DMS53 treated with DMSO at 0.1 percent for 48 hours (cell line): Measurements from ENCODE around the gene TMEM127.
"Not testable (repeated sequence)": the region's sequence is repeated elsewhere in the genome, so short reads cannot be mapped to it uniquely, and the experiment has no call there.

Experiments
- DNase-seq: peaks from one replicate; lab custom pipeline; 2025; ENCODE audit not compliant: unreplicated experiment; lab: John Stamatoyannopoulos, UW

Gene TMEM127, protein sequence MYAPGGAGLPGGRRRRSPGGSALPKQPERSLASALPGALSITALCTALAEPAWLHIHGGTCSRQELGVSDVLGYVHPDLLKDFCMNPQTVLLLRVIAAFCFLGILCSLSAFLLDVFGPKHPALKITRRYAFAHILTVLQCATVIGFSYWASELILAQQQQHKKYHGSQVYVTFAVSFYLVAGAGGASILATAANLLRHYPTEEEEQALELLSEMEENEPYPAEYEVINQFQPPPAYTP

GRCh38 chr2:96265840-96266679 lies at the start of gene TMEM127, which contains the start of gene CIAO1:
Gene TMEM127 (minus strand): TSS chr2:96265997. CDS start chr2:96265381, 616 bp downstream.
Gene CIAO1 (plus strand): TSS chr2:96266225. CDS start chr2:96266351, 126 bp downstream.
- DNase-seq, result peak; percentile 99

DNA sequence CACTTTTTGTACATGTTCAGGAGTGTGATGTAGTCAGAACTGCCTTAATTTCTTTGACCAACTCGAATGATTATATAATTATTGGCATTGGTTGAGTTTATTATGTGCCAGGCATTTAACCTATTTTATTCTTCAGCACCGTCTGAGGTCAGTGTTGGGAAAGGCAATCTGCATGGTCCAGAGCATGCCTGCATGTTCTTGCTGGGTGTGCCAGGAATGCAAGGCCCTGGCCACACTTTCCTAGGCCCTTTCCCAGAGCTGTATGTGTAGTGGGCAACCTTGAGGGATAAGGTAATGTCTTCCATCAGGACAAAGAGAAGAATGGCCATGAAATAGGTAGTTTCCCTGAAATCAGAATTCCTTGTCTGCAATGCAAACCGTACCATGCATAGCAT lies 49.2 kb upstream of the TMEM127 start:
- no peak for DNase-seq

- no peak for DNase-seq
These were observed 42.5 kb upstream of the TMEM127 start for GRCh38 chr2:96308248-96308647.

- no peak for DNase-seq
These were observed 40.6 kb upstream of the TMEM127 start for GRCh38 chr2:96306370-96306769.

DNA sequence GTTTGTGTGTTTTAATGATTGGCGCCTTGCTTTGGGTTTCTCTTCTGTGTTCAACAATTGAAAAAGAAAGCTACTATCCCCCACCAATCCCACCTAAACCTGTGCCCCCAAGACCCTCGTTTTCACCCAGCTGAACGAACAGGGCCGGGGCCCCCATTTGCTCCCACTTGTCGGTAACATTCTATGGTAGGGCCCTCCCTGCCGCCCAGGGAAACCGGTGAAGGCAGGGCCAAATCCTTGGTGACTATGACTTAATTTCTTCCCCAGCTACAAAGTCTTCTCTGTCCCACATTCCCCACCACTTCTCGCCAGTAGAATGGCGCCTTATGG lies 40.1 kb upstream of the TMEM127 start:
- DNase-seq, result no peak

DNA sequence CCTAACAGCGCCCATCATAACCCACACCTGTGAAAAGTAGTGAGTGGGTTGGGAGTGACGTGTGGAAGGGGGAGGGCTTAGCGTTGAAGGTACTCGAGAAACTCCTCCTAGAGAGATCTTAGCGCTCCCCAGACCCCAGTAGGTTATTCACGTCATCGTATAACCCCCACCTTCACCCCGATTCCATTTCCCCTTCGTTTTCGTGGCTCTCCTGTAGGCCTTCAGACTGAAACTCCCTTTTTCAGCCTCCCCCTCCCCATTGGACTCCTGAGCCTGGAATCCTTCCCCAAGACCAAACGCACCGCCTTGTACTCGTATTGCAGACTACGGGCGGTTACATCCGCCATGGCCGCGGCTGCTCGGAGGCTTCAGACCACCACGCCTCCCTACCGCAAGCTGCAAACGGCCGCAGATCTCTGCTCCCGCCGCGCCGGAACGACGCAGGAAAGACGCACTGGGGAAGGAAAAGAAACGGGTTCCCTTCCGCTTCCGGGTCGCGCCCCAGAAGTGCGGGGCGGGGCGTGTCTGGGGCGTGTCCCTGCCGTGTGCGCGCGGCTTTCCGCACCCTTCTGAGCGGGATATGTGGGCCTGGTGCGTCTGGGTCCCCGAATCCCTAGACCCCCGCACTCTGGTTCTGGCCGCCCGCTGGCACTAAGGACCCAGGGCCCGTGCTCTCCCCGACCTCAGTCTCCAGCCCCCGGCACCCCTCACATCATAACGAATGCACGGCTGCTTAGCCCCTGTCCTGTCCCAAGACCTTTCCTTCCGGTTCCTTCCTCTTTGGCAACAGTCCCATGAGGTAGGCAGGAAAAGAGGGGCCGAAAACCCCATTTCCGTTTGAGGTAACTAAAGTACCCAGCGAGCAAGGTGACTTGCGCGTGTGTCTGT lies 39.5 kb upstream of the TMEM127 start, which contains the start of gene SNRNP200:
SNRNP200 (minus strand) TSS at position 456 of the 888 bp plus-strand sequence; CDS start at position 347, 109 bp downstream.
- peak; percentile 88 for DNase-seq

DNA sequence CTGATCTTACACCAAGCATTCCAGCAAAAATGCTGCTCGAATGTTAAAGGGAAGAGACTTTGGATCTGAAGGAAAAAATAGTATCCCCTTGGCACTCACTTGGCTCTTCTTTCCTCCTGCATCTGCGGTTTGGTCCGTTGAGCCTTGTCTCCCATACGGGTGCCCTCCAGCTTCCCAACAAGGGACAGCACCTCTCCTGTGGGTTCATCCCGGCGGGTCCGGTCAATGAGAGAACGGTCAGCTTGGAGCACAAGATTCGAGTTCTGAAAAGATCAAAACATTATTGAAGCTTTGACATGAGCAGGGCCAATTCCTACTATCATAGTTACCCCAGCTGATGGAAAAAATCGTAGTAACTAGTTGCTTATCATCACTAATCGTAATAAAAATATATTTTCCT lies 38.8 kb upstream of the TMEM127 start:
- DNase-seq, result no peak

DNA sequence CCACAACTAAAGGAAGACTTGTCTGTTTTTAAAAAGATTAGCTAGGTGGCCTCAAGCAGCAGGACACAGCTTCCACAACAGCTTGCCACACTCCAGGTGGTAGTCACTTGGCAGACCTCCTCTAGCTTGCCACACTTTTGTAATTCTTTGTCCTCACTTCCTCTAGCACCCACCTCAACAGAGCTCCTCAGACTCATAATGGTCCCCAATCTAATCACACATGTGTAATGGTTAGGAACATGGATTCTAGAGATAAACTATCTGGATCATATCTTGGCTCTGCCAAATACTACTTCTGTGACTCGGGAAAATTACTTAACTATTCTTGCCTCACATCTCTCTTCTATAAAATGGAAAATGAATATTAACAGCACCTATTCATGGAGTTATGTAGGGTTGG lies 36.1 kb upstream of the TMEM127 start:
- no peak for DNase-seq

- DNase-seq, result no peak
These were observed 31.1 kb upstream of the TMEM127 start for GRCh38 chr2:96296925-96297324.

GRCh38 chr2:96294271-96294670 lies 28.5 kb upstream of the TMEM127 start:
- DNase-seq, result not testable (repeated sequence)

- no peak for DNase-seq
These were observed 26.0 kb upstream of the TMEM127 start for GRCh38 chr2:96291751-96292150.

- no peak for DNase-seq
These were observed 21.6 kb upstream of the TMEM127 start for GRCh38 chr2:96287273-96287856.

DNA sequence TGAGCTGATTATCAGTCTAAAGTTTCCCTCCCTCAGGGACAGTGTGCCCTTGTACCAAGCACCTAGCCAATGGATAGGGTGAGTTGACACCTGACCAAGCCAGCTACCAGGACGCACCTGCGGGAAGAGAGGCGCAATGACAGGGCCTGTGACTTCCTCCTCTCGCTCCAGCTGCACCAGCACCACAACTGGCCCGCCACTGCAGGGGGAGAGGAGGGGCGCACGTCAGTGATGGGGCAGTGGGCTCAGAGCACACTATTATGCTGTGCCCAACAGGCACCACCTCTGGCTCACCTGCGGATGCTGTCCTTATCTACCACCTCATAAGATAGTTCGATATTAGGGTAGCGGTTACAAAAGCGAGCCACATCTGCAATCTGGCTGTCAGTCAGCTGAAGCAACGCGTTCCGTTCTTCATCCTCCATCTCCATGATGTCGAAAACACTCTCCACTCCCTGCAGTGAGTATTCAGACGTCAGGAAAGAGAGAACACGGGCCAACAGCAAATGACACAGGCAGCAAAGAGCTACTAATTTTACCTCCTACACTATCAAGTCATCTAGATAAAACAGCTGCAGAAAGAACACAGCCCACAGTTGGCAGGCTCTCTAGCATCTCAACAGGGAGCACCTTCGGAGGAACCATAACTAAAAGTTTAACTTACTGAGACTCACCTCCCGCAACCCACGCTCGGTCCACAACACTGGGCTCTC lies 11.1 kb upstream of the TMEM127 start:
- no peak for DNase-seq

DNA sequence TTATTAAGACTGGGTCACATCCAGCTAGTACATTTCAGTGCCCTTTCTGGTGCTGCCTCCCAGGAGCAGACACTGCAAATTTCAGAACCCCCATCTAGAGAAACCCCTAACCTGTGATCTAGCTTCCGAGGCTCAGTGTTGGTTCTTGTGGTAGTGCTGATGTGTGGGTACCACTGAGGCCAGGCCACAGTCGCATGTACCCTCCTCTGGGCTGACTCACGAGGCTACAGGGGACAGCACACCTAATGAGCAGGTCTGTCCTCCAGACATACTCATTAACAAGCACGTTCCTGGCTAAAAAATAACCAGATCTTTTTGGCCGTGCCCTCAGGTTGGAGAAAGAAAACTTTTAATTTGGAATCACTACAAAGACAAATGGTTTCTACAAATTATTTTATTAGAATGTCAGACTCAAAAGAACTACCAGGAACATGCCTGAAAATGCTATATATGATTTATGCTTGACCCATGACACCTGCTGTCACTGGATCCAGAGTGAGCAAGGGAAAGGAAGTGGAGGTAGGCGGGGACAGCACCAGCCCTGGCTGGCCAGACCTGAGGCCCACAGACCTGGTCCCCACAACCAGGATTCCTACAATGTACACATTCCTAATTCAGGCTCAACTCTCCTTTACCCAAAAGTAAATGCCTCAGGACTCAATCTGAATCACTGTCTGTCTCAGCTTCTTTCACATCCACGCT lies 8.7 kb upstream of the TMEM127 start:
- DNase-seq, result no peak

GRCh38 chr2:96273763-96274162 lies 8.0 kb upstream of the TMEM127 start:
- no peak for DNase-seq

GRCh38 chr2:96271995-96272394 lies 6.2 kb upstream of the TMEM127 start:
- peak; percentile 6 for DNase-seq

DNA sequence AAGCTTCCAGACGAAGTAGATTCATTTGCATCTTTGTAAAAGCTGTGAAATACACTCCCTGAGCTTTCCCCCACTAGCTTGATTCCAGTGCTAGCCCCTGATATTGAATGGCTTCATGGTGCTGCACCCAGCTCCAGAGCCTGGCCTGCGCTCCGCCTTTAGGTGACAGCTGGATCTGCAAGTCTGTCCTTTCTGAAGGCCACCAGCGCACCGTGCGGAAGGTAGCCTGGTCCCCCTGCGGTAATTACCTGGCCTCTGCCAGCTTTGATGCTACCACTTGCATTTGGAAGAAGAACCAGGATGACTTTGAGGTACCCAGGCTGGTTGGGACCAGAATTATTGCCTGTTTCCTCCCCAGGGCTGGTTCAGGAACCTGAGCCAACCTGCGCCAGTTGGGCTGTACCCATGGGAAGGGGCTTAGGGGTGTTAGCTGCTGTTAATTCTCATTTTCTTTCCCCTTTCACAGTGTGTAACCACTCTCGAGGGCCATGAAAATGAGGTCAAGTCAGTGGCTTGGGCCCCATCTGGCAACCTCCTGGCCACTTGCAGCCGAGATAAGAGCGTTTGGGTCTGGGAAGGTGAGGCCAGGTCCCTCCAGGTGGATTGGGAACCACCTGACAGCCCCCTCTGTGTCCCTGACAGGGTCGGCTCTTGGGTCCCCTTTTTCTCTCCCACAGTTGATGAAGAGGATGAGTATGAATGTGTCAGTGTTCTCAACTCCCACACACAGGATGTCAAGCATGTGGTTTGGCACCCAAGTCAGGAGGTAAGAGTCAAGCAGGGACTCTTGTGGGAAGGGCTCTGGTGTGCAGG lies 1.6 kb upstream of the TMEM127 start:
- no peak for DNase-seq

DNA sequence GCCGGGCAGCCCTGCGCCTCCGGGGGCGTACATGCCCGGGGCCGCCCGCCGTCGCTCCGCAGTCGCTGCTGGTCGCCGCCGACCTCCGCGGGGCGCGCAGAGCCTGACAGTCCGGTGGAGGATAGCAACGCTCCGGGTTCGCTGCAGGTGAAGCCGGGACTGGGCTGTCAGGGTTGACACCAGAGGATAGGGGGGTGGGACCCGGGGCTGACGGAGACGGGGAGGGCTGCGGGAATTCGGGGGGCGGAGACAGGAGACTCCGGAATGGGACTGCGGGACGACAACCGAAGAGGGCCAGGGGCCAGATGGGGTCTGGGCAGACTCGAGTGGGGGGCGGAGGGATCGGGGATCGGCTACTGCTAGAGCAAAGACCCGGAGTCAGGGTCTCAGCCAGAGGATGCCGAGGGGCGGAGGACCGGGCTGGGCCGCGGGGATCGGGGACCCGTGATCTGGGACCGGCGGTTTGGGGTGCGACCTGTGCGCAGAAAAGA lies 403 bp downstream of the TMEM127 start:
- DNase-seq, result peak; percentile 26
